Measurements from ENCODE around the gene ZNF263. TPM values are rescaled to one million over a fixed set of nuclear protein-coding genes. Genes with fewer than 3 reads are reported as not detected.
A peak's percentile ranks its signal among the peaks of the same experiment; 100 is the strongest.

ZNF263 gene
- total RNA-seq, 2 experiments from 2014 or later: 27.6 to 65.9 TPM

DNA sequence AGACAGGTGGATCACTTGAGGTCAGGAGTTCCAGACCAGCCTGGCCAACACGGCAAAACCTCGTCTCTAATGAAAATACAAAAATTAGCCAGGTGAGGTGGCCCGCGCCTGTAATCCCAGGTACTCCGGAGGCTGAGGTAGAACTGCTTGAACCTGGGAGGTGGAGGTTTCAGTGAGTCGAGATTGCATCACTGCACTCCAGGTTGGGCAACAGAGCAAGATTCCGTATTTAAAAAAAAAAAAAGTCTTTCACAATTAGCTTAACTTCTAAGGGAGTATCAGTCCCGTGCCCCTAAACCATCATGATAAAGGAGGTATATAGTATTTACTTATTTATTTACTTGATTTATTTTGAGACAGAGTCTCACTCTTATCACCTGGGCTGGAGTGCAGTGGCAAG lies 23.5 kb upstream of the ZNF263 start:
- Histone ChIP-seq H3K4me3 (ENCODE audit: low read depth, low read length, poor library complexity, severe bottlenecking) (no peak overlapping the region), H3K9me3 (ENCODE audit: low read length) (no peaks in the 10 kb centered on the region), H3K27ac (ENCODE audit: low read depth, low read length, poor library complexity, severe bottlenecking) (no peak overlapping the region), H3K79me2 (ENCODE audit: insufficient read depth, low read depth, low read length) (no peaks in the 10 kb centered on the region), H4K20me1 (ENCODE audit: insufficient read depth, low read length) (no peaks in the 10 kb centered on the region), H3K4me1 (ENCODE audit: insufficient read depth, low read length, poor library complexity, severe bottlenecking) (peaks cover 19% of the 10 kb centered on the region), H3K36me3 (ENCODE audit: insufficient read depth, low read length) (no peaks in the 10 kb centered on the region), H2AFZ (ENCODE audit: low read length) (no peak overlapping the region), H3K9me2 (ENCODE audit: insufficient read depth, low read length) (no peaks in the 10 kb centered on the region), H3K4me2 (ENCODE audit: low read length) (no peak overlapping the region)
- DNase-seq (ENCODE audit: low spot score): no peak
- intact Hi-C loops (cut with micrococcal nuclease; ENCODE audit: unreplicated experiment): loop anchor here (10.0 kb wide), 1 partner anchor 105 kb away; no protein-coding TSS in a partner anchor
- TF ChIP-seq, protein P1, sequence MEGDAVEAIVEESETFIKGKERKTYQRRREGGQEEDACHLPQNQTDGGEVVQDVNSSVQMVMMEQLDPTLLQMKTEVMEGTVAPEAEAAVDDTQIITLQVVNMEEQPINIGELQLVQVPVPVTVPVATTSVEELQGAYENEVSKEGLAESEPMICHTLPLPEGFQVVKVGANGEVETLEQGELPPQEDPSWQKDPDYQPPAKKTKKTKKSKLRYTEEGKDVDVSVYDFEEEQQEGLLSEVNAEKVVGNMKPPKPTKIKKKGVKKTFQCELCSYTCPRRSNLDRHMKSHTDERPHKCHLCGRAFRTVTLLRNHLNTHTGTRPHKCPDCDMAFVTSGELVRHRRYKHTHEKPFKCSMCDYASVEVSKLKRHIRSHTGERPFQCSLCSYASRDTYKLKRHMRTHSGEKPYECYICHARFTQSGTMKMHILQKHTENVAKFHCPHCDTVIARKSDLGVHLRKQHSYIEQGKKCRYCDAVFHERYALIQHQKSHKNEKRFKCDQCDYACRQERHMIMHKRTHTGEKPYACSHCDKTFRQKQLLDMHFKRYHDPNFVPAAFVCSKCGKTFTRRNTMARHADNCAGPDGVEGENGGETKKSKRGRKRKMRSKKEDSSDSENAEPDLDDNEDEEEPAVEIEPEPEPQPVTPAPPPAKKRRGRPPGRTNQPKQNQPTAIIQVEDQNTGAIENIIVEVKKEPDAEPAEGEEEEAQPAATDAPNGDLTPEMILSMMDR (conservative IDR thresholded peaks at IDR 0.05; ENCODE audit: low read length): no peak
- TF ChIP-seq EZH2phosphoT487 (IDR thresholded peaks at IDR 0.05; ENCODE audit: borderline replicate concordance, low read depth, low read length): no peak
- BruUV-seq (replicated peaks): no TSS peak
- POLR2A ChIA-PET: no interaction called here
- CTCF ChIA-PET (ENCODE audit: unreplicated experiment): no interaction called here

DNA sequence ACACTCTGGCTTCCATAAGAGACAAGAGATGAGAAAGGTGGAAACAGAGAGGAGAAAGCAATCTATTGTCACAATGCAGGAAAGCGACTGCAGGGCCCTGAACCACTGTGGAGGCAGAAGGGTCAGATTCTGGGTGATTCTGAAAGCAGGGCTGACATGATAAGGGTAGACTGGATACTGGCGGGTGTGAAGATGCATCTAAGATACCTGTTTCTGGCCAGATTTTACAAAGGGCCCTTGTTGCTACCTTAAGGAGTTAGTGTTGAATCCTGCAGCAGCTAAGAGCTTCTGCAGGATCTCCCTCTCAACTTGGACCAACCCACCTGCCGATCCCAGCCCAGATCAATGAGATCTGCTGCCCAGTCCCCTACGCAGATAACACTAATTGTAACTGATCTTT lies 20.8 kb upstream of the ZNF263 start:
- H3K9me3 ChIP-seq (ENCODE audit: low read length): no peaks in the 10 kb centered on the region
- H2AFZ ChIP-seq (ENCODE audit: low read length): no peak overlapping the region
- H4K20me1 ChIP-seq (ENCODE audit: insufficient read depth, low read length): no peaks in the 10 kb centered on the region
- no peak overlapping the region for H3K4me3 ChIP-seq (ENCODE audit: low read depth, low read length, poor library complexity, severe bottlenecking)
- no TSS peak for BruUV-seq (replicated peaks)
- peak overlapping the region; percentile 76 for H3K4me2 ChIP-seq (ENCODE audit: low read length)
- H3K27ac ChIP-seq (ENCODE audit: low read depth, low read length, poor library complexity, severe bottlenecking): no peak overlapping the region
- H3K79me2 ChIP-seq (ENCODE audit: insufficient read depth, low read depth, low read length): peaks cover 4% of the 10 kb centered on the region; the same call in 1 of the 2 replicates
- POLR2A ChIA-PET: interaction anchor here (0.6 kb wide), 1 partner anchor 39 kb away, joined by 4 read pairs; no protein-coding TSS in a partner anchor
- H3K36me3 ChIP-seq (ENCODE audit: insufficient read depth, low read length): no peaks in the 10 kb centered on the region
- intact Hi-C loops (cut with micrococcal nuclease; ENCODE audit: unreplicated experiment): loop anchor here (10.0 kb wide), 1 partner anchor 108 kb away; no protein-coding TSS in a partner anchor
- TF ChIP-seq, protein P1 (conservative IDR thresholded peaks at IDR 0.05; ENCODE audit: low read length): no peak
- no peak for TF ChIP-seq EZH2phosphoT487 (IDR thresholded peaks at IDR 0.05; ENCODE audit: borderline replicate concordance, low read depth, low read length)
- CTCF ChIA-PET (ENCODE audit: unreplicated experiment): no interaction called here
- no peak for DNase-seq (ENCODE audit: low spot score)
- H3K9me2 ChIP-seq (ENCODE audit: insufficient read depth, low read length): no peaks in the 10 kb centered on the region
- peaks cover 24% of the 10 kb centered on the region for H3K4me1 ChIP-seq (ENCODE audit: insufficient read depth, low read length, poor library complexity, severe bottlenecking)

All from OCI-LY7 (cell line).